K562 (cell line): ENCODE results near the gene MRFAP1. TPM values are rescaled to one million over a fixed set of nuclear protein-coding genes. Genes with fewer than 3 reads are reported as not detected.

Experiments
- BRF2 ChIP-seq: IDR thresholded peaks from 3 replicates; pipeline ENCODE4 v1.6.1; 2011; ENCODE audit warnings: borderline replicate concordance, mild to moderate bottlenecking; ENCODE audit not compliant: insufficient read length, insufficient read depth
- HDAC6 ChIP-seq: IDR thresholded peaks from 2 replicates; pipeline ENCODE4 v1.6.1; 2012; ENCODE audit warnings: low read depth, mild to moderate bottlenecking, control low read depth, inconsistent platforms, low read length, moderate library complexity
- STAG1 ChIP-seq: sonication (generic); formaldehyde crosslinking; IDR thresholded peaks from 2 replicates; pipeline ENCODE4 v1.5.0; 2020; ENCODE audit warnings: missing genetic modification reagents, borderline replicate concordance
- TBP ChIP-seq: optimal IDR thresholded peaks from 2 replicates; pipeline ENCODE3; 2011; ENCODE audit warnings: low read depth, low read length, improper control_type of control experiment
- TSC22D4 ChIP-seq: fragments of 450-650 bp; IDR thresholded peaks from 2 replicates; pipeline ENCODE4 v1.6.1; 2016; ENCODE audit warnings: missing genetic modification characterization, missing biosample characterization, control low read depth
- WHSC1 ChIP-seq: IDR thresholded peaks from one replicate; pipeline ENCODE4 v1.6.1; 2012; ENCODE audit warnings: low read length, control low read depth, inconsistent platforms
- ZC3H4 ChIP-seq: sonication (generic); formaldehyde crosslinking; IDR thresholded peaks from 2 replicates; pipeline ENCODE4 v1.9.0; 2021; ENCODE audit warnings: missing genetic modification reagents, borderline replicate concordance
- ZNF217 ChIP-seq: sonication (generic); formaldehyde crosslinking; IDR thresholded peaks from 2 replicates; pipeline ENCODE4 v1.8.0; 2022; ENCODE audit warnings: mild to moderate bottlenecking, missing genetic modification reagents
- ZNF274 ChIP-seq: IDR thresholded peaks from 2 replicates; pipeline ENCODE4 v1.6.1; 2011; ENCODE audit warnings: low read depth, mild to moderate bottlenecking, low read length, moderate library complexity, borderline replicate concordance
- ZNF311 ChIP-seq: fragments of 250-450 bp; sonication (Bioruptor Pico); IDR thresholded peaks from 2 replicates; pipeline ENCODE4 v1.4.0; 2020; ENCODE audit warnings: mild to moderate bottlenecking, moderate library complexity
- ZNF398 ChIP-seq: fragments of 250-450 bp; sonication (Bioruptor Pico); IDR thresholded peaks from 2 replicates; pipeline ENCODE4 v1.8.0; 2021; ENCODE audit warnings: moderate library complexity, mild to moderate bottlenecking, inconsistent platforms
- polyA plus RNA-seq, 8 experiments: library from polyadenylated mRNA; depleted of rRNA in 4 of 8; stranded (reverse) in 5 of 8; unstranded in 3 of 8; fragments of >200 nt; fragmentation: Nextera tagmentation in 2 of 8; fragmentation: Illumina TruSeq in 1 of 8; extraction: Ambion mirVana in 2 of 8; extraction: Trizol in 1 of 8; gene quantifications; 2 replicates each; pipeline versions ENCODE4 v1.2.1 to v1.2.3, GENCODE V29; 2011 to 2014; ENCODE audit warnings: inconsistent platforms in 1 of 8, missing spikeins in 1 of 8
- total RNA-seq, 7 experiments: library from RNA; depleted of rRNA in 6 of 7; stranded (reverse); fragments of >200 nt in 6 of 7; fragmentation: Illumina TruSeq in 2 of 7; extraction: Trizol in 2 of 7; gene quantifications; 2 replicates each; pipeline versions ENCODE4 v1.2.1 to v1.2.3, GENCODE V29; 2011 to 2021; ENCODE audit warnings: low replicate concordance in 1 of 7
- TF ChIP-seq, protein P1 (sequence below): sonication (generic); formaldehyde crosslinking; IDR thresholded peaks from 2 replicates; pipeline ENCODE4 v1.8.1; 2023; ENCODE audit warnings: missing genetic modification reagents, mild to moderate bottlenecking, borderline replicate concordance
- TF ChIP-seq, protein P2 (sequence below): fragments of 250-450 bp; sonication (Bioruptor Pico); IDR thresholded peaks from 2 replicates; pipeline ENCODE4 v1.4.0; 2020; ENCODE audit warnings: borderline replicate concordance
- TF ChIP-seq, protein P3 (sequence below): sonication (generic); formaldehyde crosslinking; IDR thresholded peaks from 2 replicates; pipeline ENCODE4 v1.8.0; 2022; ENCODE audit warnings: missing genetic modification reagents, mild to moderate bottlenecking, borderline replicate concordance

The MRFAP1 gene
- total and polyA plus RNA-seq, 9 of the 15 experiments (the other 6 are each of a cell fraction or from before 2014, with no cell fraction given) = 46.0 to 270 (median 151) TPM

DNA sequence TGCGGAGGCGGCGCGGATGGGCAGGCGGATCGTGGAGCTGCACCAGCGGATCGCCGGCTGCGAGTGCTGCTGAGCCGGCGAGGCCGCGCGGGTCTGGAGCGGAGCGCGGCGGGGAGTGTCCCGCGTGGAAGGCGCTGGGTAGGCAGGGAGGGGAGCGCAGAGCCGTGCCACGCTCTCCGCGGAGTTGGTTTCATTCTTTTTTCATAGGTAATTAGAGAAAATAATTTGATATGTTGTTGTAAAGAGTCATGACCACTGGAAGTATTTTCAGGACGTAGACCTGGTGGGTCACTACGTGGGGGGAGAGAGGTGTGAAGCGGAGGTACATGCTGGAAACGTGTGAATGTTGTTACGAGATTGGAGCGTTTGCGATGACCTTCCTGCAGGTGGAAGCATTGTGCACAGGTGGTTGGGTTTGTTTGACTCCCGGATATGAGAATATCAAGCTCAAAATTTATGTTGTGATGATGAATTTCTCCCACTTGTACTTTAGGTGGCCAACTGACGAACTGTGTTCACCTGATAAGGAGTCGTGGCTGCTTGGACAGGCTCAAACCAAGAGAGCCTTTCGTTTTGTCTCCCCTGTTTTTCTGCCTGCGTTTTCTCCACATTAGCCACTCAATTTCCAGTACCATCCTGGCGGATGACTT lies 34.1 kb downstream of the MRFAP1 start (continued):
- no peak for TF ChIP-seq ZNF398 (CRISPR knock-in tag)
- TF ChIP-seq STAG1 (CRISPR knock-in tag) = no peak
- TF ChIP-seq ZNF311 (CRISPR knock-in tag) = no peak
- no peak for TF ChIP-seq TSC22D4 (tag)
- TF ChIP-seq BRF2 = no peak
- TF ChIP-seq ZNF217 (CRISPR knock-in tag) = no peak
- TF ChIP-seq, protein P1, sequence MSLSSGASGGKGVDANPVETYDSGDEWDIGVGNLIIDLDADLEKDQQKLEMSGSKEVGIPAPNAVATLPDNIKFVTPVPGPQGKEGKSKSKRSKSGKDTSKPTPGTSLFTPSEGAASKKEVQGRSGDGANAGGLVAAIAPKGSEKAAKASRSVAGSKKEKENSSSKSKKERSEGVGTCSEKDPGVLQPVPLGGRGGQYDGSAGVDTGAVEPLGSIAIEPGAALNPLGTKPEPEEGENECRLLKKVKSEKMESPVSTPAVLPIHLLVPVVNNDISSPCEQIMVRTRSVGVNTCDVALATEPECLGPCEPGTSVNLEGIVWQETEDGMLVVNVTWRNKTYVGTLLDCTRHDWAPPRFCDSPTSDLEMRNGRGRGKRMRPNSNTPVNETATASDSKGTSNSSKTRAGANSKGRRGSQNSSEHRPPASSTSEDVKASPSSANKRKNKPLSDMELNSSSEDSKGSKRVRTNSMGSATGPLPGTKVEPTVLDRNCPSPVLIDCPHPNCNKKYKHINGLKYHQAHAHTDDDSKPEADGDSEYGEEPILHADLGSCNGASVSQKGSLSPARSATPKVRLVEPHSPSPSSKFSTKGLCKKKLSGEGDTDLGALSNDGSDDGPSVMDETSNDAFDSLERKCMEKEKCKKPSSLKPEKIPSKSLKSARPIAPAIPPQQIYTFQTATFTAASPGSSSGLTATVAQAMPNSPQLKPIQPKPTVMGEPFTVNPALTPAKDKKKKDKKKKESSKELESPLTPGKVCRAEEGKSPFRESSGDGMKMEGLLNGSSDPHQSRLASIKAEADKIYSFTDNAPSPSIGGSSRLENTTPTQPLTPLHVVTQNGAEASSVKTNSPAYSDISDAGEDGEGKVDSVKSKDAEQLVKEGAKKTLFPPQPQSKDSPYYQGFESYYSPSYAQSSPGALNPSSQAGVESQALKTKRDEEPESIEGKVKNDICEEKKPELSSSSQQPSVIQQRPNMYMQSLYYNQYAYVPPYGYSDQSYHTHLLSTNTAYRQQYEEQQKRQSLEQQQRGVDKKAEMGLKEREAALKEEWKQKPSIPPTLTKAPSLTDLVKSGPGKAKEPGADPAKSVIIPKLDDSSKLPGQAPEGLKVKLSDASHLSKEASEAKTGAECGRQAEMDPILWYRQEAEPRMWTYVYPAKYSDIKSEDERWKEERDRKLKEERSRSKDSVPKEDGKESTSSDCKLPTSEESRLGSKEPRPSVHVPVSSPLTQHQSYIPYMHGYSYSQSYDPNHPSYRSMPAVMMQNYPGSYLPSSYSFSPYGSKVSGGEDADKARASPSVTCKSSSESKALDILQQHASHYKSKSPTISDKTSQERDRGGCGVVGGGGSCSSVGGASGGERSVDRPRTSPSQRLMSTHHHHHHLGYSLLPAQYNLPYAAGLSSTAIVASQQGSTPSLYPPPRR = no peak
- TF ChIP-seq, protein P2, sequence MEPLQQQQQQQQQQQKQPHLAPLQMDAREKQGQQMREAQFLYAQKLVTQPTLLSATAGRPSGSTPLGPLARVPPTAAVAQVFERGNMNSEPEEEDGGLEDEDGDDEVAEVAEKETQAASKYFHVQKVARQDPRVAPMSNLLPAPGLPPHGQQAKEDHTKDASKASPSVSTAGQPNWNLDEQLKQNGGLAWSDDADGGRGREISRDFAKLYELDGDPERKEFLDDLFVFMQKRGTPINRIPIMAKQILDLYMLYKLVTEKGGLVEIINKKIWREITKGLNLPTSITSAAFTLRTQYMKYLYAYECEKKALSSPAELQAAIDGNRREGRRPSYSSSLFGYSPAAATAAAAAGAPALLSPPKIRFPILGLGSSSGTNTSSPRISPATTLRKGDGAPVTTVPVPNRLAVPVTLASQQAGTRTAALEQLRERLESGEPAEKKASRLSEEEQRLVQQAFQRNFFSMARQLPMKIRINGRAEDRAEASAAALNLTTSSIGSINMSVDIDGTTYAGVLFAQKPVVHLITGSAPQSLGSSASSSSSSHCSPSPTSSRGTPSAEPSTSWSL (CRISPR knock-in tag) = no peak
- TF ChIP-seq ZNF274 = no peak
- TF ChIP-seq, protein P3, sequence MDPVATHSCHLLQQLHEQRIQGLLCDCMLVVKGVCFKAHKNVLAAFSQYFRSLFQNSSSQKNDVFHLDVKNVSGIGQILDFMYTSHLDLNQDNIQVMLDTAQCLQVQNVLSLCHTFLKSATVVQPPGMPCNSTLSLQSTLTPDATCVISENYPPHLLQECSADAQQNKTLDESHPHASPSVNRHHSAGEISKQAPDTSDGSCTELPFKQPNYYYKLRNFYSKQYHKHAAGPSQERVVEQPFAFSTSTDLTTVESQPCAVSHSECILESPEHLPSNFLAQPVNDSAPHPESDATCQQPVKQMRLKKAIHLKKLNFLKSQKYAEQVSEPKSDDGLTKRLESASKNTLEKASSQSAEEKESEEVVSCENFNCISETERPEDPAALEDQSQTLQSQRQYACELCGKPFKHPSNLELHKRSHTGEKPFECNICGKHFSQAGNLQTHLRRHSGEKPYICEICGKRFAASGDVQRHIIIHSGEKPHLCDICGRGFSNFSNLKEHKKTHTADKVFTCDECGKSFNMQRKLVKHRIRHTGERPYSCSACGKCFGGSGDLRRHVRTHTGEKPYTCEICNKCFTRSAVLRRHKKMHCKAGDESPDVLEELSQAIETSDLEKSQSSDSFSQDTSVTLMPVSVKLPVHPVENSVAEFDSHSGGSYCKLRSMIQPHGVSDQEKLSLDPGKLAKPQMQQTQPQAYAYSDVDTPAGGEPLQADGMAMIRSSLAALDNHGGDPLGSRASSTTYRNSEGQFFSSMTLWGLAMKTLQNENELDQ (CRISPR knock-in tag) = no peak
- TF ChIP-seq TBP = no peak
- TF ChIP-seq WHSC1 = no peak
- TF ChIP-seq HDAC6 = no peak
- TF ChIP-seq ZC3H4 = no peak
